ENCODE measurements around the gene DPF3.

DPF3 gene

DNA sequence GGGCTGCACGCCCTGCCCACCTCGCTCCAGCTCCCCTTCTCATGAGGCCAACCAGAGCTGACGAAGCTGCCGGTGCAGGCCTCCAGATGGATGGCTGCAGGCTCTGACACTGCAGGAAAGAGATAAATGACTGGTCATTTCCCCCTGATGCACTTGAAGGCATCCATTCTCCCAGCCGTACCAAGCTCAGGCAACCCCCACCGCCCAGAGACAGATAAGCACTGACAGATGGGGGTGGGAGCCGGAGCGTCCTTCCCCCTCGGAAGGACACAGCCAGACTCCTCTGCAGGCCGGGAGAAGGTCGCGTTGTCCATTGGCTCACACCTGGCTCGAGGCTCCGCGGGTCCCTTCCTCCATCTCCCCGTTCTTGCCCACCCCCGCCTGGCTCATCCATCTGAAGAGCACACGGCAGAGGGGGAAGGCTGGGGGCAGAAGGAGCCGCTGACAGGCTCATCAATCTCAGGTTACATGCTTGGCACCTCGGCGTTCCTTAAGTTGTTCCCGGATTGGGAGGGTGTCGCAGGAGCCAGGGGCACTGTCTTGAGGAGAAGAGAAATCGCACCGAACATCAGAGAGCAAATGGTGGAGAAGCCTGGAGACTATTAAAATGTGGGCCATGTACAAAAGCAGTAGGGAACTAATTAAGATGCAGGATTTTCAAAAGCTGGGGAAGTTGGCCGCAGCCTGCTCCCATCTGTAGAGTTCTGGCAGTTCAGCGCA is 151.6 kb downstream of the DPF3 start:
- H3K27me3 ChIP-seq (ENCODE audit: control insufficient read depth in 3 of 3, insufficient read depth in 3 of 3, low read depth in 1 of 3, low read length in 3 of 3) = no peaks in the 10 kb centered on the region
- H3K36me3 ChIP-seq (replicated peaks in 1 of 2; ENCODE audit: control insufficient read depth in 2 of 2, insufficient read depth in 2 of 2, low read length in 2 of 2) = no peaks in the 10 kb centered on the region
- H3K14ac ChIP-seq (ENCODE audit: low read length) = no peak overlapping the region
- WGBS, 2 donors (ENCODE audit: extremely low coverage in 2 of 2, insufficient read length in 2 of 2, insufficient replicate concordance in 1 of 2) = no CpG with 5 or more reads among the region's 27 CpGs
- H2BK120ac ChIP-seq (ENCODE audit: low read depth, low read length) = no peak overlapping the region
- no peak overlapping the region for H4K91ac ChIP-seq (ENCODE audit: low read depth, low read length, poor library complexity)
- H2AFZ ChIP-seq (ENCODE audit: low read length) = peak overlapping the region; percentile 41
- DNase-seq (ENCODE audit: low spot score) = no peak
- H3K4me1 ChIP-seq (ENCODE audit: control insufficient read depth in 2 of 2, insufficient read depth in 1 of 2, low read depth in 1 of 2, low read length in 2 of 2) = peaks cover 0 to 5% of the 10 kb centered on the region in 2 donors
- H2BK5ac ChIP-seq (ENCODE audit: low read length) = no peak overlapping the region
- H3K79me1 ChIP-seq (ENCODE audit: low read depth, low read length) = no peaks in the 10 kb centered on the region
- H3K4ac ChIP-seq (ENCODE audit: low read length) = no peak overlapping the region
- peak overlapping the region; percentile 73 for H3K18ac ChIP-seq (ENCODE audit: low read length)
- H2AK5ac ChIP-seq (ENCODE audit: low read depth, low read length) = no peak overlapping the region
- H4K8ac ChIP-seq (ENCODE audit: low read depth, low read length) = no peak overlapping the region
- H3K4me2 ChIP-seq (ENCODE audit: insufficient read depth, low read length, poor library complexity, severe bottlenecking) = no peak overlapping the region
- H3K23ac ChIP-seq (ENCODE audit: low read depth, low read length, poor library complexity) = peak overlapping the region; percentile 47
- no peak overlapping the region for H3K9ac ChIP-seq (ENCODE audit: low read depth, low read length, poor library complexity)
- peak overlapping the region; percentile 54 for H2BK15ac ChIP-seq (ENCODE audit: low read length)
- no peaks in the 10 kb centered on the region for H3K9me3 ChIP-seq (replicated peaks in 1 of 2; ENCODE audit: control insufficient read depth in 2 of 2, insufficient read depth in 1 of 2, low read depth in 1 of 2, low read length in 2 of 2)
- H3K4me3 ChIP-seq (ENCODE audit: low read length in 2 of 2) = no peak overlapping the region
- H3K27ac ChIP-seq (replicated peaks; ENCODE audit: low read length) = no peak overlapping the region
- H2BK12ac ChIP-seq (ENCODE audit: low read length) = peak overlapping the region; percentile 14

DNA sequence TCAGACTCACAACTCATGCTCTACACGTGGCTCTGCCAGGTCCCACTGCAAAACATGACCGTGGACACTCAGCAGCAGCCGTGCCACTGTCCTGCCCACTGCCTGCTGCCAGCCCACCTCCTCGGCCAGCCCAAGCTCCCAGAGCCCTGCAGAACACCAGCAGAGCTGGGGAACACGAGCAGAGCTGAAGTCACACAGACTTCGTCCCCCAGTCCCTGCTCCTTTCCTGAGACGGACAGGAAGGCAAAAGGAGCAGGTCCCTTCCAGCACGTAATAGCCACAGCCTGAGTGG is 152.1 kb downstream of the DPF3 start:
- Histone ChIP-seq H2AK5ac (ENCODE audit: low read depth, low read length) (no peak overlapping the region), H3K27ac (replicated peaks; ENCODE audit: low read length) (no peak overlapping the region), H3K27me3 (ENCODE audit: control insufficient read depth in 3 of 3, insufficient read depth in 3 of 3, low read depth in 1 of 3, low read length in 3 of 3) (no peaks in the 10 kb centered on the region), H3K9ac (ENCODE audit: low read depth, low read length, poor library complexity) (no peak overlapping the region), H3K4me1 (ENCODE audit: control insufficient read depth in 2 of 2, insufficient read depth in 1 of 2, low read depth in 1 of 2, low read length in 2 of 2) (peaks cover 0 to 5% of the 10 kb centered on the region in 2 donors), H2BK12ac (ENCODE audit: low read length) (peak overlapping the region; percentile 14), H3K18ac (ENCODE audit: low read length) (peak overlapping the region; percentile 73), H3K36me3 (replicated peaks in 1 of 2; ENCODE audit: control insufficient read depth in 2 of 2, insufficient read depth in 2 of 2, low read length in 2 of 2) (no peaks in the 10 kb centered on the region), H3K79me1 (ENCODE audit: low read depth, low read length) (no peaks in the 10 kb centered on the region), H4K91ac (ENCODE audit: low read depth, low read length, poor library complexity) (no peak overlapping the region), H3K23ac (ENCODE audit: low read depth, low read length, poor library complexity) (peak overlapping the region; percentile 47), H3K9me3 (replicated peaks in 1 of 2; ENCODE audit: control insufficient read depth in 2 of 2, insufficient read depth in 1 of 2, low read depth in 1 of 2, low read length in 2 of 2) (no peaks in the 10 kb centered on the region), H4K8ac (ENCODE audit: low read depth, low read length) (no peak overlapping the region), H2BK15ac (ENCODE audit: low read length) (no peak overlapping the region), H3K4ac (ENCODE audit: low read length) (no peak overlapping the region), H3K4me3 (ENCODE audit: low read length in 2 of 2) (no peak overlapping the region), H2AFZ (ENCODE audit: low read length) (no peak overlapping the region), H3K14ac (ENCODE audit: low read length) (no peak overlapping the region), H2BK5ac (ENCODE audit: low read length) (no peak overlapping the region), H2BK120ac (ENCODE audit: low read depth, low read length) (no peak overlapping the region), H3K4me2 (ENCODE audit: insufficient read depth, low read length, poor library complexity, severe bottlenecking) (no peak overlapping the region)
- DNase-seq (ENCODE audit: low spot score) = no peak
- no CpG with 5 or more reads among the region's 8 CpGs for WGBS, 2 donors (ENCODE audit: extremely low coverage in 2 of 2, insufficient read length in 2 of 2, insufficient replicate concordance in 1 of 2)

- Histone ChIP-seq H3K14ac (ENCODE audit: low read length) (peak overlapping the region; percentile 5), H2AK5ac (ENCODE audit: low read depth, low read length) (no peak overlapping the region), H4K8ac (ENCODE audit: low read depth, low read length) (no peak overlapping the region), H3K4ac (ENCODE audit: low read length) (no peak overlapping the region), H2BK15ac (ENCODE audit: low read length) (no peak overlapping the region), H3K18ac (ENCODE audit: low read length) (peak overlapping the region; percentile 73), H3K36me3 (replicated peaks in 1 of 2; ENCODE audit: control insufficient read depth in 2 of 2, insufficient read depth in 2 of 2, low read length in 2 of 2) (no peaks in the 10 kb centered on the region), H2BK5ac (ENCODE audit: low read length) (no peak overlapping the region), H3K4me2 (ENCODE audit: insufficient read depth, low read length, poor library complexity, severe bottlenecking) (no peak overlapping the region), H2BK120ac (ENCODE audit: low read depth, low read length) (no peak overlapping the region), H4K91ac (ENCODE audit: low read depth, low read length, poor library complexity) (no peak overlapping the region), H3K23ac (ENCODE audit: low read depth, low read length, poor library complexity) (peak overlapping the region; percentile 47), H3K27me3 (ENCODE audit: control insufficient read depth in 3 of 3, insufficient read depth in 3 of 3, low read depth in 1 of 3, low read length in 3 of 3) (no peaks in the 10 kb centered on the region), H2BK12ac (ENCODE audit: low read length) (peak overlapping the region; percentile 14), H3K9ac (ENCODE audit: low read depth, low read length, poor library complexity) (no peak overlapping the region), H2AFZ (ENCODE audit: low read length) (no peak overlapping the region), H3K27ac (replicated peaks; ENCODE audit: low read length) (no peak overlapping the region), H3K9me3 (replicated peaks in 1 of 2; ENCODE audit: control insufficient read depth in 2 of 2, insufficient read depth in 1 of 2, low read depth in 1 of 2, low read length in 2 of 2) (no peaks in the 10 kb centered on the region), H3K4me1 (ENCODE audit: control insufficient read depth in 2 of 2, insufficient read depth in 1 of 2, low read depth in 1 of 2, low read length in 2 of 2) (peaks cover 0 to 5% of the 10 kb centered on the region in 2 donors), H3K79me1 (ENCODE audit: low read depth, low read length) (no peaks in the 10 kb centered on the region), H3K4me3 (ENCODE audit: low read length in 2 of 2) (no peak overlapping the region)
- DNase-seq (ENCODE audit: low spot score) = no peak
- no CpG with 5 or more reads among the region's 10 CpGs for WGBS, 2 donors (ENCODE audit: extremely low coverage in 2 of 2, insufficient read length in 2 of 2, insufficient replicate concordance in 1 of 2)
Observed at GRCh38 chr14:72740966-72741825, 152.7 kb downstream of the DPF3 start.

DNA sequence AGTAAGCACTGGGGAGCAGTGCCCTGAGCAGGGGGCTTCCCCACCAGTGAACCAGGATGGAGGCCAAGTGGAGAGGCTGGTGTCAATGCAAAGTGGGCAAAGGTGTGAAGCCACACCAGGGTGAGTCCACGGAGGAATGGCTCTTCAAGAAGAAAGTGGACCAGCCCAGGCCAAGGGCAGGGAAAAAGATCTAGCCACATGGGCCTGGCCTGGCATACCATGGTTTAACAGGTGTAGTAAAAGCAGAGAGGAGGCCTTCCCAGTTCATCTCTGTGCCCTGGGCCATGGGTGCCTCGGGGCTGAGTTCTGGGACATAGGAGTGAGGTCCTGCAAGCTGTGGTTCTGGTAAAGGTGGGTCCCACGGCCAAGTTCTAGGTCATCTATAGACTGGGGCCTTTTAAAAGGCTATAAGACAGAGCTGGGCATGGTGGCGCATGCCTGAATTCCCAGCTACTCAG is 153.4 kb downstream of the DPF3 start:
- H3K27me3 ChIP-seq (ENCODE audit: control insufficient read depth in 3 of 3, insufficient read depth in 3 of 3, low read depth in 1 of 3, low read length in 3 of 3) = no peaks in the 10 kb centered on the region
- no peak overlapping the region for H3K4ac ChIP-seq (ENCODE audit: low read length)
- no peak overlapping the region for H2BK120ac ChIP-seq (ENCODE audit: low read depth, low read length)
- H3K14ac ChIP-seq (ENCODE audit: low read length) = no peak overlapping the region
- no peak overlapping the region for H3K4me3 ChIP-seq (ENCODE audit: low read length in 2 of 2)
- no peak overlapping the region for H4K91ac ChIP-seq (ENCODE audit: low read depth, low read length, poor library complexity)
- H3K4me1 ChIP-seq (ENCODE audit: control insufficient read depth in 2 of 2, insufficient read depth in 1 of 2, low read depth in 1 of 2, low read length in 2 of 2) = peaks cover 0 to 5% of the 10 kb centered on the region in 2 donors
- no peak overlapping the region for H3K9ac ChIP-seq (ENCODE audit: low read depth, low read length, poor library complexity)
- H2BK5ac ChIP-seq (ENCODE audit: low read length) = no peak overlapping the region
- no peak for DNase-seq (ENCODE audit: low spot score)
- H2AFZ ChIP-seq (ENCODE audit: low read length) = no peak overlapping the region
- H3K9me3 ChIP-seq (replicated peaks in 1 of 2; ENCODE audit: control insufficient read depth in 2 of 2, insufficient read depth in 1 of 2, low read depth in 1 of 2, low read length in 2 of 2) = no peaks in the 10 kb centered on the region
- H3K27ac ChIP-seq (replicated peaks; ENCODE audit: low read length) = no peak overlapping the region
- no peak overlapping the region for H3K23ac ChIP-seq (ENCODE audit: low read depth, low read length, poor library complexity)
- WGBS, 2 donors (ENCODE audit: extremely low coverage in 2 of 2, insufficient read length in 2 of 2, insufficient replicate concordance in 1 of 2) = no CpG with 5 or more reads among the region's 4 CpGs
- no peak overlapping the region for H3K4me2 ChIP-seq (ENCODE audit: insufficient read depth, low read length, poor library complexity, severe bottlenecking)
- no peak overlapping the region for H2BK12ac ChIP-seq (ENCODE audit: low read length)
- H4K8ac ChIP-seq (ENCODE audit: low read depth, low read length) = no peak overlapping the region
- H3K18ac ChIP-seq (ENCODE audit: low read length) = no peak overlapping the region
- H2BK15ac ChIP-seq (ENCODE audit: low read length) = no peak overlapping the region
- peak overlapping the region; percentile 12 for H2AK5ac ChIP-seq (ENCODE audit: low read depth, low read length)
- H3K36me3 ChIP-seq (replicated peaks in 1 of 2; ENCODE audit: control insufficient read depth in 2 of 2, insufficient read depth in 2 of 2, low read length in 2 of 2) = no peaks in the 10 kb centered on the region
- H3K79me1 ChIP-seq (ENCODE audit: low read depth, low read length) = no peaks in the 10 kb centered on the region

Measured in neuronal stem cell (in vitro differentiated cells).